Muscle of leg (tissue), 11 donors: ENCODE measurements around the gene FYN. TPM values are rescaled to one million over a fixed set of nuclear protein-coding genes. Genes with fewer than 3 reads are reported as not detected.
A peak's percentile ranks its signal among the peaks of the same experiment; 100 is the strongest.

ENCODE experiments used
- DNase-seq: peaks from one replicate; pipeline ENCODE4 v3.0.0; 2013
- H3K27ac ChIP-seq: one replicate; pipeline ENCODE4 v1.5.1; 2013; ENCODE audit warnings: mild to moderate bottlenecking, low read length, control low read depth
- H3K27me3 ChIP-seq: one replicate; pipeline ENCODE4 v1.6.1; 2013; ENCODE audit warnings: low read length; ENCODE audit not compliant: control insufficient read depth, insufficient read depth
- H3K36me3 ChIP-seq: one replicate; pipeline ENCODE4 v1.6.1; 2013; ENCODE audit warnings: low read length; ENCODE audit not compliant: control insufficient read depth, insufficient read depth
- H3K4me1 ChIP-seq: one replicate; pipeline ENCODE4 v1.6.1; 2013; ENCODE audit warnings: low read length; ENCODE audit not compliant: control insufficient read depth, insufficient read depth
- H3K4me3 ChIP-seq: one replicate; pipeline ENCODE4 v1.5.1; 2013; ENCODE audit warnings: low read length, control low read depth
- H3K9me3 ChIP-seq: replicated peaks from 2 replicates; pipeline ENCODE4 v1.6.1; 2013; ENCODE audit warnings: low read depth, low read length; ENCODE audit not compliant: control insufficient read depth
- WGBS: methylation state at CpG from one replicate; pipeline ENCODE4 v1.1.5; 2013; ENCODE audit warnings: missing lambda C conversion rate; ENCODE audit not compliant: insufficient coverage; 5-methylcytosine and 5-hydroxymethylcytosine counted together
- polyA plus RNA-seq, 8 donors: library from polyadenylated mRNA; unstranded; fragments of 120-200 nt; gene quantifications; one replicate each; pipeline versions ENCODE4 v1.2.1 to v1.2.3, GENCODE V29; 2013; ENCODE audit warnings: inconsistent platforms in 1 of 8, low replicate concordance in 1 of 8; ENCODE audit not compliant: insufficient read length in 8 of 8, insufficient read depth in 1 of 8
- total RNA-seq: library from RNA; stranded (reverse); fragments of 120-200 nt; gene quantifications from one replicate; pipeline ENCODE4 v1.2.4, GENCODE V29; 2013

Gene FYN
- total and polyA plus RNA-seq, 9 donors = 97.1 to 181 (median 152) TPM

DNA sequence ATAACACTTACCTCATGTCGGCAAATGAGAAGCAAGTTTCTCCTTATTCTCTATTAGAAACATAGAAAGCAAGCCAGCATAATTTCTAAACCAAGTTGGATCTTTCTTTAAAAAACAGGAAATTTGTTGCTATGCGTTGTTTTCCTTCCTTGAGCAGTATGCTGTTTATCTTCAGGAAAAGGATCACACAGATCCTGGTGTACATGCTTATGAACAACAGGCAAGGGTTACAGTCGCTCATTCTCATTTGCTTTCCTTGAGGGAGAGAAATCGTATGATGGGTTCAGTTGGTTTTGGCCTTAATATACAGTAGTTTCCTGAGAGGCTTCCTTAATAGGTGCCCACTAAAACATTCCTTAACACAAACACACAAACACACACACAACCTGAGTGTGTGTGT lies 118.8 kb downstream of the FYN start:
- Histone ChIP-seq H3K4me1 (peaks cover 29% of the 10 kb centered on the region), H3K9me3 (no peaks in the 10 kb centered on the region), H3K36me3 (peaks cover 2% of the 10 kb centered on the region), H3K27ac (peak overlapping the region; percentile 54), H3K4me3 (no peak overlapping the region), H3K27me3 (no peaks in the 10 kb centered on the region)
- DNase-seq = no peak
- no CpG with 5 or more reads among the region's 4 CpGs for WGBS

DNA sequence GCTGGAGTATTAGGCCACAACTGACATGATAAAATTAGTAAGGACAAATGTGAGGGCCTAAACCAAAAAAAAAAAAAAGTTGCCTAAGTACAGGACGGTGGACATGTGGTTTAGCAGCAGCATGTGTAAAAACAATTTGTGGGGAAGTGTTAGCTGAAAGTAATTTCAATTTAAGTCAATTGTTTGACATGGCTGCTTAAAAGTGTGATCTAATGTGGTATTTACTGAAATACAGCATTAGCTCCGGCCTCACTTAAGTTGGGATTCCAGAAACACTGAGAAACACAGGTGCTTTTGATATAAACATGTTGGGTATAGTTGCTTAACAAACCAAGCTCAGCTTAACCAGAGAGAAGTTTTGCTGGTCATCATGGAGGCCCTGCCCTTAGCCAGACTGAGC lies 119.7 kb downstream of the FYN start:
- H3K4me1 ChIP-seq = peaks cover 22% of the 10 kb centered on the region
- peaks cover 2% of the 10 kb centered on the region for H3K36me3 ChIP-seq
- WGBS = 67% methylated on average over 1 of the region's 2 CpGs
- DNase-seq = no peak
- H3K4me3 ChIP-seq = no peak overlapping the region
- H3K27ac ChIP-seq = peak overlapping the region; percentile 54
- no peaks in the 10 kb centered on the region for H3K27me3 ChIP-seq
- no peaks in the 10 kb centered on the region for H3K9me3 ChIP-seq

DNA sequence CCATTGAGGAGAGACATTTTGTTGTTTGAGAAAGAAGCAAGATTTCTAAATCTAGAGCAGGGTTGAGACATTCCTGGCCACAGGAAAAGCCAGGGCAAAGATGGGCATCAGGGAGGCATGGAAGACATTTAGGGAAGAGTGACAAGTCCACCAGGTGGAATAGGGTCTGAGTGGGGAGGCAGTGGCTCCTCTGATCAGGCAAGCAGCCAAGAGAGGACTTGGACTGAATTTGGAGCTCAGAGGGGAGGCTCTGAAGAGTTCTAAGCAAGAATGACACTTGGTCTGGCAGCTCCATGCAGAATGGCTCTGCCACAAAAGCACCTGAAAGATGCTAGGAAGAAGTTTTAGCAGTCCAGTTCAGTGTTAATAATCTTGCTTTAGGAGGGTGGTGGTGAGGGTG lies 120.8 kb downstream of the FYN start:
- H3K27me3 ChIP-seq = no peaks in the 10 kb centered on the region
- H3K27ac ChIP-seq = no peak overlapping the region
- DNase-seq = no peak
- H3K36me3 ChIP-seq = peaks cover 3% of the 10 kb centered on the region
- no peak overlapping the region for H3K4me3 ChIP-seq
- peaks cover 29% of the 10 kb centered on the region for H3K4me1 ChIP-seq
- H3K9me3 ChIP-seq = no peaks in the 10 kb centered on the region

GRCh38 chr6:111750753-111751673 lies 122.2 kb downstream of the FYN start:
- H3K4me1 ChIP-seq = peaks cover 34% of the 10 kb centered on the region

GRCh38 chr6:111750153-111750552 lies 123.1 kb downstream of the FYN start:
- no peak for DNase-seq
- H3K27ac ChIP-seq = no peak overlapping the region
- H3K9me3 ChIP-seq = no peaks in the 10 kb centered on the region
- no peak overlapping the region for H3K4me3 ChIP-seq
- peaks cover 5% of the 10 kb centered on the region for H3K36me3 ChIP-seq
- H3K4me1 ChIP-seq = peaks cover 40% of the 10 kb centered on the region
- no peaks in the 10 kb centered on the region for H3K27me3 ChIP-seq
- WGBS = no CpG with 5 or more reads among the region's 7 CpGs

More at GRCh38 chr6:111750753-111751673, 122.2 kb downstream of the FYN start:
- H3K27me3 ChIP-seq = no peaks in the 10 kb centered on the region
- no peaks in the 10 kb centered on the region for H3K9me3 ChIP-seq
- H3K4me3 ChIP-seq = no peak overlapping the region
- peak; percentile 84 for DNase-seq
- peak overlapping the region; percentile 75 for H3K27ac ChIP-seq
- WGBS = 75% methylated on average over 1 of the region's 6 CpGs
- peaks cover 5% of the 10 kb centered on the region for H3K36me3 ChIP-seq

DNA sequence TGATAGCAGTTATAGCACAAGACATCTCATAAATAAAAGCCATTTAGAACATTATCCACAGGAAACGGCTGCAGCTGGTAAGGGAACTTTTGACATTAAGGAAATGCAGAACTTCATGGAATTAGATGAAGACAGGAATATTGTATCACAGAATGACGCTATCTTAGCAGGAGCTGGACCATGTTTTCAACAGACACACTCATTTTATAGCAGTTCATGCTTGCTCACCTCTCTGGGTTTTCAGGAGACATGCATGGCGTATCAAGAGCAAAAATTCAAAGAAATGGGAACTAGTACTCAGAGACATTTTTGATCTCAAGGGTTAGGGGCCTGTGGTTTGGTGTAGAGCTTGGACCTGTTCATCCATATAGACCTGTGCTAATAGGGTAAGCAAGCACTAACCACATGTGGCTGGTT lies 125.0 kb downstream of the FYN start:
- peaks cover 50% of the 10 kb centered on the region for H3K4me1 ChIP-seq
- H3K4me3 ChIP-seq = no peak overlapping the region
- no peaks in the 10 kb centered on the region for H3K9me3 ChIP-seq
- no peak for DNase-seq
- peaks cover 3% of the 10 kb centered on the region for H3K36me3 ChIP-seq
- H3K27ac ChIP-seq = peak overlapping the region; percentile 83
- no peaks in the 10 kb centered on the region for H3K27me3 ChIP-seq
- no CpG with 5 or more reads among the region's 3 CpGs for WGBS

DNA sequence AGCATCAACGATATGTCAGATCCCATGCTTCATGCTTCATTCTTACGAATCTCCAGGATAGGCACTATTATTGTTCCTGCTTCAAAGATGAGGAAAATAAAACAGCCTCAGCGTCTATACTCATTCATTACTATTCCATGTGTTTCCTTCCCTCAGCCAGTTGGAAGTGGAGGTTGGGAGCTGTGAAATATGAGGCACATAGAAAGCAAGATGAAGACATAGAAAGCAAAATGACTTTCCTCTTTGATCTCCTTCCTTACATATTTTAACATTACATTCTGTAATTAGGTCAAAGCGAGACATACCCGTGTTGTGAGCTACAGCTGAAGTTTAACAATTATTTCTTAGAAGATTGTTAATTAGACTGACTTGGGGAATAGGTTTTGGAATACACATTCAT lies 125.4 kb downstream of the FYN start:
- H3K4me1 ChIP-seq = peaks cover 53% of the 10 kb centered on the region
- H3K27me3 ChIP-seq = no peaks in the 10 kb centered on the region
- peaks cover 3% of the 10 kb centered on the region for H3K36me3 ChIP-seq
- DNase-seq = peak; percentile 81
- peak overlapping the region; percentile 83 for H3K27ac ChIP-seq
- no peak overlapping the region for H3K4me3 ChIP-seq
- WGBS = no CpG with 5 or more reads among the region's 5 CpGs
- no peaks in the 10 kb centered on the region for H3K9me3 ChIP-seq

- peaks cover 3% of the 10 kb centered on the region for H3K36me3 ChIP-seq
- no peak overlapping the region for H3K4me3 ChIP-seq
- peaks cover 53% of the 10 kb centered on the region for H3K4me1 ChIP-seq
- H3K27ac ChIP-seq = peak overlapping the region; percentile 83
- DNase-seq = peak; percentile 68
- WGBS = 60% methylated on average over 2 of the region's 6 CpGs
- H3K9me3 ChIP-seq = no peaks in the 10 kb centered on the region
- H3K27me3 ChIP-seq = no peaks in the 10 kb centered on the region
Observed at GRCh38 chr6:111747396-111747795, 125.9 kb downstream of the FYN start.

DNA sequence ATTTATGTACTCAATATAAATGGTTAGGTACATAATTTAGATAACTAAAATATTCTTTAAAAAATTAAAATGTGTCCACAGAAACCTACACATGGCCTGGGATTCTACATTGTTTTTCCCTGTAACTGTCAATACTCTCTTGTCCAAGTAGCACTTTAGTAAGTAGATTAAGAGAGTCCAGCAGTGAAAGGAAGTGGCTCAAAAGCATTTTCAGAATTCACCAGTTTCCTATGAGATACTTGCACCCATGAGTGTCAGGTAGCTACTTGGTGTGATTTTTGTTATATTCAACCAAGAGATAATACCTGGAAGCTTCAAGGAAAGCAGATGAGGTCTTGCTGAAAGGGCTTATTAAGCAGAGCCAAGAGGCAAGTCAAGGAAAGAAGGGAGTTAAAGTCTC lies 126.3 kb downstream of the FYN start:
- Histone ChIP-seq H3K9me3 (no peaks in the 10 kb centered on the region), H3K27ac (peak overlapping the region; percentile 83), H3K4me1 (peaks cover 54% of the 10 kb centered on the region), H3K4me3 (no peak overlapping the region), H3K27me3 (no peaks in the 10 kb centered on the region), H3K36me3 (peaks cover 3% of the 10 kb centered on the region)
- no peak for DNase-seq

GRCh38 chr6:111745636-111746035 lies 127.6 kb downstream of the FYN start:
- no peaks in the 10 kb centered on the region for H3K27me3 ChIP-seq
- 100% methylated on average over 1 of the region's 1 CpG for WGBS
- no peak overlapping the region for H3K4me3 ChIP-seq
- H3K4me1 ChIP-seq = peaks cover 53% of the 10 kb centered on the region
- H3K27ac ChIP-seq = peak overlapping the region; percentile 93
- peaks cover 8% of the 10 kb centered on the region for H3K36me3 ChIP-seq
- DNase-seq = no peak
- no peaks in the 10 kb centered on the region for H3K9me3 ChIP-seq
